Activated naive CD4-positive, alpha-beta T cell treated with Interleukin-2 at 50 U/mL for 16 hours (primary cell): ENCODE results near the gene CTSE.
A peak's percentile ranks its signal among the peaks of the same experiment; 100 is the strongest.
"Not testable (repeated sequence)": the region's sequence is repeated elsewhere in the genome, so short reads cannot be mapped to it uniquely, and the experiment has no call there.

Source experiments
- DNase-seq: peaks from one replicate; pipeline ENCODE4 v3.0.0-alpha.2; 2020

Gene CTSE

GRCh38 chr1:206023695-206024094 lies at the start of gene CTSE:
Gene CTSE, minus strand, starts transcription at chr1:206023895. Its CDS starts 104 bp downstream, at chr1:206023791.
- no peak for DNase-seq

- DNase-seq = no peak
These were observed 47.1 kb upstream of the CTSE start for GRCh38 chr1:206070627-206071304.

- no peak for DNase-seq
These were observed 44.6 kb upstream of the CTSE start for GRCh38 chr1:206068314-206068713.

- DNase-seq = no peak
These were observed 44.0 kb upstream of the CTSE start for GRCh38 chr1:206067486-206068227.

GRCh38 chr1:206066479-206067171 lies 42.9 kb upstream of the CTSE start:
- no peak for DNase-seq

GRCh38 chr1:206065547-206066145 lies 42.0 kb upstream of the CTSE start:
- no peak for DNase-seq

- not testable (repeated sequence) for DNase-seq
These were observed 40.8 kb upstream of the CTSE start for GRCh38 chr1:206064501-206064900.

GRCh38 chr1:206064001-206064400 lies 40.3 kb upstream of the CTSE start:
- not testable (repeated sequence) for DNase-seq

GRCh38 chr1:206062464-206062863 lies 38.8 kb upstream of the CTSE start:
- DNase-seq = no peak

- DNase-seq = no peak
These were observed 37.1 kb upstream of the CTSE start for GRCh38 chr1:206060844-206061243.

- no peak for DNase-seq
These were observed 35.7 kb upstream of the CTSE start for GRCh38 chr1:206059355-206059915.

- DNase-seq = no peak
These were observed 35.2 kb upstream of the CTSE start for GRCh38 chr1:206058927-206059292.

GRCh38 chr1:206058289-206058926 lies 34.7 kb upstream of the CTSE start:
- DNase-seq = not testable (repeated sequence)

- not testable (repeated sequence) for DNase-seq
These were observed 32.1 kb upstream of the CTSE start for GRCh38 chr1:206055639-206056323.

GRCh38 chr1:206055069-206055625 lies 31.5 kb upstream of the CTSE start:
- not testable (repeated sequence) for DNase-seq

- DNase-seq = not testable (repeated sequence)
These were observed 29.9 kb upstream of the CTSE start for GRCh38 chr1:206053616-206054015.

- peak; percentile 19 for DNase-seq
These were observed 29.4 kb upstream of the CTSE start, which contains the start of gene RHEX for GRCh38 chr1:206052919-206053610. Gene RHEX, plus strand, starts transcription at chr1:206053173. Its CDS starts 44,656 bp downstream, at chr1:206097829.

GRCh38 chr1:206052231-206052865 lies 28.7 kb upstream of the CTSE start:
- not testable (repeated sequence) for DNase-seq

- DNase-seq = peak; percentile 50
These were observed 27.1 kb upstream of the CTSE start for GRCh38 chr1:206050655-206051235.
